GM12878 (cell line): ENCODE data around the gene KCNQ1. TPM values are rescaled to one million over a fixed set of nuclear protein-coding genes. Genes with fewer than 3 reads are reported as not detected.

Experiments used
- ATAC-seq: fragments of 200-7000 bp; cut with Tn5 transposase; 3 replicates; pipeline ENCODE4 v1.9.1; 2020; ENCODE audit warnings: mild to moderate bottlenecking, moderate library complexity
- BruUV-seq: library from RNA; stranded (reverse); fragments of 400-500 nt; replicated peaks from 2 replicates; lab custom pipeline; 2021; lab: Mats Ljungman, UMichigan
- CTCF ChIA-PET: fragments of 300-600 bp; sonication (Branson Sonifier 250); formaldehyde crosslinking; extraction: SDS; loops from one replicate; lab custom pipeline; 2021; ENCODE audit warnings: inconsistent platforms; lab: Yijun Ruan, JAX
- POLR2A ChIA-PET: fragments of 350-600 bp; formaldehyde crosslinking; extraction: SDS; loops from one replicate; lab custom pipeline; 2021; ENCODE audit warnings: inconsistent platforms; lab: Charles Lee
- RAD21 ChIA-PET: fragments of 300-600 bp; sonication (Branson Sonifier 250); formaldehyde crosslinking; loops from one replicate; lab custom pipeline; 2023; ENCODE audit warnings: antibody characterized with exemption; ENCODE audit not compliant: unreplicated experiment; lab: Charles Lee
- SMC1A ChIA-PET: fragments of 300-600 bp; sonication (Branson Sonifier 250); formaldehyde crosslinking; loops from one replicate; lab custom pipeline; 2023; ENCODE audit not compliant: unreplicated experiment, uncharacterized antibody; lab: Charles Lee
- DNase-seq: peaks from one replicate; pipeline ENCODE4 v3.0.0-alpha.2; 2011; ENCODE audit warnings: low read depth, low spot score
- FAIRE-seq: peaks from 3 replicates; lab custom pipeline; 2011; peaks lifted over from hg19 to GRCh38; lab: Jason Lieb, UNC
- H2AFZ ChIP-seq: 2 replicates; pipeline ENCODE4 v1.6.0; 2011; ENCODE audit warnings: low read depth, low read length, control low read depth; ENCODE audit not compliant: control insufficient read depth
- H3K27ac ChIP-seq: 2 replicates; pipeline ENCODE4 v1.5.1; 2011; ENCODE audit warnings: control low read depth; ENCODE audit not compliant: control insufficient read depth, insufficient read depth
- H3K27me3 ChIP-seq, 2 experiments: replicated peaks in 1 of 2; 2 replicates each; pipeline versions ENCODE4 v1.6.0 to v1.6.1; 2011; ENCODE audit warnings: low read length in 1 of 2; ENCODE audit not compliant: control insufficient read depth in 2 of 2, insufficient read depth in 2 of 2
- H3K36me3 ChIP-seq, 2 experiments: 2 replicates each; pipeline ENCODE4 v1.5.1; 2011; ENCODE audit warnings: low read length in 1 of 2; ENCODE audit not compliant: control insufficient read depth in 2 of 2, insufficient read depth in 2 of 2
- H3K4me1 ChIP-seq: 2 replicates; pipeline ENCODE4 v1.6.1; 2011; ENCODE audit warnings: mild to moderate bottlenecking, low read length, moderate library complexity, mixed read lengths; ENCODE audit not compliant: control insufficient read depth, insufficient read depth
- H3K4me2 ChIP-seq: 2 replicates; pipeline ENCODE4 v1.6.0; 2011; ENCODE audit warnings: control low read depth; ENCODE audit not compliant: control insufficient read depth, insufficient read depth
- H3K4me3 ChIP-seq: fragments of 200-600 bp; sonication (generic); 2 replicates; pipeline ENCODE4 v1.5.1; 2016
- H3K79me2 ChIP-seq: 2 replicates; pipeline ENCODE4 v1.6.0; 2011; ENCODE audit warnings: low read length; ENCODE audit not compliant: control insufficient read depth, insufficient read depth
- H3K9ac ChIP-seq: 2 replicates; pipeline ENCODE4 v1.8.0; 2011; ENCODE audit warnings: low read length, control low read depth, mixed read lengths; ENCODE audit not compliant: control insufficient read depth, insufficient read depth
- H3K9me3 ChIP-seq: replicated peaks from 3 replicates; pipeline ENCODE4 v1.5.1; 2011; ENCODE audit warnings: mild to moderate bottlenecking, low read length; ENCODE audit not compliant: control insufficient read depth, insufficient read depth
- H4K20me1 ChIP-seq: 2 replicates; pipeline ENCODE4 v1.6.0; 2011; ENCODE audit not compliant: control insufficient read depth, insufficient read depth
- DPF2 ChIP-seq: fragments of 450-650 bp; IDR thresholded peaks from 2 replicates; pipeline ENCODE4 v1.6.1; 2017; ENCODE audit warnings: mild to moderate bottlenecking
- EP300 ChIP-seq, 2 experiments: fragments of 150-350 bp in 1 of 2; IDR thresholded peaks; 2 replicates each; pipeline ENCODE4 v1.6.1; 2011 to 2012; ENCODE audit warnings: low read depth in 2 of 2, low read length in 2 of 2, borderline replicate concordance in 1 of 2, improper control_type of control experiment in 1 of 2, inconsistent platforms in 1 of 2; ENCODE audit not compliant: control insufficient read depth in 1 of 2
- LARP7 ChIP-seq: fragments of 450-650 bp; IDR thresholded peaks from 2 replicates; pipeline ENCODE4 v1.6.1; 2017; ENCODE audit warnings: mild to moderate bottlenecking
- MTA3 ChIP-seq: IDR thresholded peaks from 2 replicates; pipeline ENCODE4 v1.6.1; 2012; ENCODE audit warnings: low read length, inconsistent platforms, borderline replicate concordance
- NFYA ChIP-seq: IDR thresholded peaks from 2 replicates; pipeline ENCODE4 v1.6.1; 2011; ENCODE audit warnings: low read depth, mild to moderate bottlenecking, low read length, improper control_type of control experiment, borderline replicate concordance
- PAX5 ChIP-seq: IDR thresholded peaks from 2 replicates; pipeline ENCODE4 v1.6.1; 2011; ENCODE audit warnings: low read depth, low read length, borderline replicate concordance
- TARDBP ChIP-seq: IDR thresholded peaks from 2 replicates; pipeline ENCODE4 v1.6.1; 2016; ENCODE audit warnings: borderline replicate concordance
- WGBS: methylation state at CpG from one replicate; pipeline ENCODE4 v1.1.6; 2016; ENCODE audit warnings: low lambda C conversion rate; ENCODE audit not compliant: insufficient replicate concordance, insufficient coverage; ENCODE audit errors: missing lambda C conversion rate; 5-methylcytosine and 5-hydroxymethylcytosine counted together
- in situ Hi-C: fragments of 300-500 bp; cut with MboI; formaldehyde crosslinking; loops from 9 replicates; pipeline ENCODE4 v1.14.3; 2018; ENCODE audit warnings: mixed read lengths
- intact Hi-C: fragments of 100-400 bp; cut with micrococcal nuclease; formaldehyde crosslinking; loops from one replicate; pipeline ENCODE4 v1.14.2; 2022; ENCODE audit not compliant: unreplicated experiment
- polyA plus RNA-seq, 11 experiments: library from polyadenylated mRNA; depleted of rRNA in 4 of 11; unstranded in 6 of 11; stranded (reverse) in 5 of 11; fragments of >200 nt; fragmentation: Nextera tagmentation in 4 of 11; fragmentation: Illumina TruSeq in 1 of 11; extraction: Ambion mirVana in 4 of 11; extraction: Trizol in 1 of 11; gene quantifications; 1 replicate in 1 of 11; 2 replicates in 10 of 11; pipeline versions ENCODE4 v1.2.1 to v1.2.3, GENCODE V29; 2011 to 2016; ENCODE audit warnings: inconsistent platforms in 2 of 11, missing spikeins in 2 of 11, low read depth in 1 of 11
- total RNA-seq, 4 experiments: library from RNA; depleted of rRNA in 3 of 4; stranded (reverse); fragments of >200 nt in 3 of 4; fragmentation: Illumina TruSeq in 1 of 4; extraction: Trizol in 1 of 4; gene quantifications; 2 replicates each; pipeline versions ENCODE4 v1.2.1 to v1.2.3, GENCODE V29; 2013 to 2021
- TF ChIP-seq, protein P1 (sequence below), 3 experiments: IDR thresholded peaks in 2 of 3; conservative IDR thresholded peaks in 1 of 3; 2 replicates each; pipeline ENCODE4 v1.5.1; 2011; ENCODE audit warnings: low read depth in 3 of 3, low read length in 3 of 3, mild to moderate bottlenecking in 3 of 3, control low read depth in 2 of 3, moderate library complexity in 2 of 3, inconsistent platforms in 1 of 3, mixed read lengths in 1 of 3; ENCODE audit not compliant: control insufficient read depth in 2 of 3, insufficient read depth in 1 of 3; ENCODE audit errors: extremely low read depth in 1 of 3
- TF ChIP-seq, protein P2 (sequence below): fragments of 450-650 bp; IDR thresholded peaks from 2 replicates; pipeline ENCODE4 v1.6.1; 2017; ENCODE audit warnings: borderline replicate concordance
- TF ChIP-seq, protein P3 (sequence below): fragments of 450-650 bp; IDR thresholded peaks from 2 replicates; pipeline ENCODE4 v1.6.1; 2017; ENCODE audit warnings: mild to moderate bottlenecking
- TF ChIP-seq, protein P4 (sequence below): fragments of 450-650 bp; conservative IDR thresholded peaks from 2 replicates; pipeline ENCODE4 v1.6.1; 2017; ENCODE audit warnings: mild to moderate bottlenecking, moderate library complexity

Gene KCNQ1
- total and polyA plus RNA-seq, 10 of the 15 experiments (the other 5 are each of a cell fraction or from before 2014, with no cell fraction given) = 0.03 to 0.15 (median 0.12) TPM; not detected in 7

DNA sequence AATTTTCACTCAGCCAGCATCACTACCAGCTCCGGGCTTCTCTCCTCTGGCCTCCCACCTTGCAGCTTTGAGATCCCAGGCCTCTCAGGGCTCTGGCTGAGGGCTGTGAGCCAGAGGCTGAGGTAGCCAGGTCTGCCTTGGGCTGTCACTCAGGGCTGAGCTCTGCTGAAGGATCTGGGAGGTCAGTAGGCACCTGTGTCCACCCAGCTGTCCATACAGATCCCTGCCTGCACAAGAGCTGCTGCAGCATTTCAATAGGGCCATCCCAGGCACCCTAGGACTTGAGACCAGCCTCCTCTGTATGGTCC is 242.4 kb downstream of the KCNQ1 start (continued):
- TF ChIP-seq, protein P1, sequence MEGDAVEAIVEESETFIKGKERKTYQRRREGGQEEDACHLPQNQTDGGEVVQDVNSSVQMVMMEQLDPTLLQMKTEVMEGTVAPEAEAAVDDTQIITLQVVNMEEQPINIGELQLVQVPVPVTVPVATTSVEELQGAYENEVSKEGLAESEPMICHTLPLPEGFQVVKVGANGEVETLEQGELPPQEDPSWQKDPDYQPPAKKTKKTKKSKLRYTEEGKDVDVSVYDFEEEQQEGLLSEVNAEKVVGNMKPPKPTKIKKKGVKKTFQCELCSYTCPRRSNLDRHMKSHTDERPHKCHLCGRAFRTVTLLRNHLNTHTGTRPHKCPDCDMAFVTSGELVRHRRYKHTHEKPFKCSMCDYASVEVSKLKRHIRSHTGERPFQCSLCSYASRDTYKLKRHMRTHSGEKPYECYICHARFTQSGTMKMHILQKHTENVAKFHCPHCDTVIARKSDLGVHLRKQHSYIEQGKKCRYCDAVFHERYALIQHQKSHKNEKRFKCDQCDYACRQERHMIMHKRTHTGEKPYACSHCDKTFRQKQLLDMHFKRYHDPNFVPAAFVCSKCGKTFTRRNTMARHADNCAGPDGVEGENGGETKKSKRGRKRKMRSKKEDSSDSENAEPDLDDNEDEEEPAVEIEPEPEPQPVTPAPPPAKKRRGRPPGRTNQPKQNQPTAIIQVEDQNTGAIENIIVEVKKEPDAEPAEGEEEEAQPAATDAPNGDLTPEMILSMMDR (IDR thresholded peaks at IDR 0.05 in 2 of 3, conservative IDR thresholded peaks at IDR 0.05 in 1 of 3; ENCODE audit: control insufficient read depth in 2 of 3, extremely low read depth in 1 of 3, insufficient read depth in 1 of 3, low read depth in 3 of 3, low read length in 3 of 3) = no peak
- TF ChIP-seq PAX5 = no peak

DNA sequence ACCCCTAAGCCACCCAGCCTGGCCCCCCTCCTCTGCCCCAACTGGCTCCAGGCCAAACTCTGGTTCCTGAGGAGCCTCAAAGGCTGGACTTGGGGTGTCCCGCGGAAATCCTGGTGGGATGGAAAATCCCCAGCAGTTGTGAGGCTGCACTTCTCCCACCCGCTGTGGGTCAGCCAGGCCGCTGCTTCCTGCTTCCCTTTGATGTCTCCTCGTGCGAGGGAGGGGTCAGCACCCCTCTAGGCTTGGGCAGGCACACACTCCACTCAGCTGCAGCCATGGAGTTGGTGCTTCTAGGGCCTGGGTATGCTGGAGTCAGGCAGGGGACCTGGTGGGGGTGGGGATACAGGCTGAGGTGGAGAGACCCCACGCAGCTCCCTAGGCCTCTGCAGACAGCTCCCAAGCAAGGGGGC is 243.0 kb downstream of the KCNQ1 start:
- no peaks in the 10 kb centered on the region for H3K9me3 ChIP-seq
- DNase-seq = no peak
- peaks cover 5% of the 10 kb centered on the region for H3K79me2 ChIP-seq
- no peaks in the 10 kb centered on the region for H4K20me1 ChIP-seq
- no peak for FAIRE-seq
- CTCF ChIA-PET = no interaction called here
- H2AFZ ChIP-seq = no peak overlapping the region
- intact Hi-C loops = no loop called here
- BruUV-seq = no TSS peak
- no peaks in the 10 kb centered on the region for H3K4me1 ChIP-seq
- H3K27me3 ChIP-seq = no peaks in the 10 kb centered on the region
- SMC1A ChIA-PET = no interaction called here
- H3K9ac ChIP-seq = no peak overlapping the region
- H3K4me3 ChIP-seq = no peak overlapping the region
- no peak for ATAC-seq
- in situ Hi-C loops = no loop called here
- no peak overlapping the region for H3K27ac ChIP-seq
- RAD21 ChIA-PET = no interaction called here
- H3K4me2 ChIP-seq = no peak overlapping the region
- WGBS = 65% methylated on average over 7 of the region's 7 CpGs
- H3K36me3 ChIP-seq = peaks cover 0 to 5% of the 10 kb centered on the region in 2 experiments; a peak in 1 of 4 replicates
- POLR2A ChIA-PET = no interaction called here
- TF ChIP-seq NFYA (no peak), MTA3 (no peak), DPF2 (no peak), TARDBP (no peak), EP300 (IDR thresholded peaks at IDR 0.05; ENCODE audit: borderline replicate concordance in 1 of 2, control insufficient read depth in 1 of 2, low read depth in 2 of 2, low read length in 2 of 2) (no peak), LARP7 (no peak)
- TF ChIP-seq, protein P2, sequence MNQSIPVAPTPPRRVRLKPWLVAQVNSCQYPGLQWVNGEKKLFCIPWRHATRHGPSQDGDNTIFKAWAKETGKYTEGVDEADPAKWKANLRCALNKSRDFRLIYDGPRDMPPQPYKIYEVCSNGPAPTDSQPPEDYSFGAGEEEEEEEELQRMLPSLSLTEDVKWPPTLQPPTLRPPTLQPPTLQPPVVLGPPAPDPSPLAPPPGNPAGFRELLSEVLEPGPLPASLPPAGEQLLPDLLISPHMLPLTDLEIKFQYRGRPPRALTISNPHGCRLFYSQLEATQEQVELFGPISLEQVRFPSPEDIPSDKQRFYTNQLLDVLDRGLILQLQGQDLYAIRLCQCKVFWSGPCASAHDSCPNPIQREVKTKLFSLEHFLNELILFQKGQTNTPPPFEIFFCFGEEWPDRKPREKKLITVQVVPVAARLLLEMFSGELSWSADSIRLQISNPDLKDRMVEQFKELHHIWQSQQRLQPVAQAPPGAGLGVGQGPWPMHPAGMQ = no peak
- TF ChIP-seq, protein P3, sequence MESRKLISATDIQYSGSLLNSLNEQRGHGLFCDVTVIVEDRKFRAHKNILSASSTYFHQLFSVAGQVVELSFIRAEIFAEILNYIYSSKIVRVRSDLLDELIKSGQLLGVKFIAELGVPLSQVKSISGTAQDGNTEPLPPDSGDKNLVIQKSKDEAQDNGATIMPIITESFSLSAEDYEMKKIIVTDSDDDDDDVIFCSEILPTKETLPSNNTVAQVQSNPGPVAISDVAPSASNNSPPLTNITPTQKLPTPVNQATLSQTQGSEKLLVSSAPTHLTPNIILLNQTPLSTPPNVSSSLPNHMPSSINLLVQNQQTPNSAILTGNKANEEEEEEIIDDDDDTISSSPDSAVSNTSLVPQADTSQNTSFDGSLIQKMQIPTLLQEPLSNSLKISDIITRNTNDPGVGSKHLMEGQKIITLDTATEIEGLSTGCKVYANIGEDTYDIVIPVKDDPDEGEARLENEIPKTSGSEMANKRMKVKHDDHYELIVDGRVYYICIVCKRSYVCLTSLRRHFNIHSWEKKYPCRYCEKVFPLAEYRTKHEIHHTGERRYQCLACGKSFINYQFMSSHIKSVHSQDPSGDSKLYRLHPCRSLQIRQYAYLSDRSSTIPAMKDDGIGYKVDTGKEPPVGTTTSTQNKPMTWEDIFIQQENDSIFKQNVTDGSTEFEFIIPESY = no peak
- TF ChIP-seq, protein P4, sequence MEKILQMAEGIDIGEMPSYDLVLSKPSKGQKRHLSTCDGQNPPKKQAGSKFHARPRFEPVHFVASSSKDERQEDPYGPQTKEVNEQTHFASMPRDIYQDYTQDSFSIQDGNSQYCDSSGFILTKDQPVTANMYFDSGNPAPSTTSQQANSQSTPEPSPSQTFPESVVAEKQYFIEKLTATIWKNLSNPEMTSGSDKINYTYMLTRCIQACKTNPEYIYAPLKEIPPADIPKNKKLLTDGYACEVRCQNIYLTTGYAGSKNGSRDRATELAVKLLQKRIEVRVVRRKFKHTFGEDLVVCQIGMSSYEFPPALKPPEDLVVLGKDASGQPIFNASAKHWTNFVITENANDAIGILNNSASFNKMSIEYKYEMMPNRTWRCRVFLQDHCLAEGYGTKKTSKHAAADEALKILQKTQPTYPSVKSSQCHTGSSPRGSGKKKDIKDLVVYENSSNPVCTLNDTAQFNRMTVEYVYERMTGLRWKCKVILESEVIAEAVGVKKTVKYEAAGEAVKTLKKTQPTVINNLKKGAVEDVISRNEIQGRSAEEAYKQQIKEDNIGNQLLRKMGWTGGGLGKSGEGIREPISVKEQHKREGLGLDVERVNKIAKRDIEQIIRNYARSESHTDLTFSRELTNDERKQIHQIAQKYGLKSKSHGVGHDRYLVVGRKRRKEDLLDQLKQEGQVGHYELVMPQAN = no peak
